GM12878 (cell line): Measurements from ENCODE around the gene IL18RAP. TPM values are rescaled to one million over a fixed set of nuclear protein-coding genes. Genes with fewer than 3 reads are reported as not detected.

Experiments
- ATAC-seq: fragments of 200-7000 bp; cut with Tn5 transposase; 3 replicates; pipeline ENCODE4 v1.9.1; 2020; ENCODE audit warnings: mild to moderate bottlenecking, moderate library complexity
- BruUV-seq: library from RNA; stranded (reverse); fragments of 400-500 nt; replicated peaks from 2 replicates; lab custom pipeline; 2021; lab: Mats Ljungman, UMichigan
- CTCF ChIA-PET: fragments of 300-600 bp; sonication (Branson Sonifier 250); formaldehyde crosslinking; extraction: SDS; loops from one replicate; lab custom pipeline; 2021; ENCODE audit warnings: inconsistent platforms; lab: Yijun Ruan, JAX
- POLR2A ChIA-PET: fragments of 350-600 bp; formaldehyde crosslinking; extraction: SDS; loops from one replicate; lab custom pipeline; 2021; ENCODE audit warnings: inconsistent platforms; lab: Charles Lee
- RAD21 ChIA-PET: fragments of 300-600 bp; sonication (Branson Sonifier 250); formaldehyde crosslinking; loops from one replicate; lab custom pipeline; 2023; ENCODE audit warnings: antibody characterized with exemption; ENCODE audit not compliant: unreplicated experiment; lab: Charles Lee
- SMC1A ChIA-PET: fragments of 300-600 bp; sonication (Branson Sonifier 250); formaldehyde crosslinking; loops from one replicate; lab custom pipeline; 2023; ENCODE audit not compliant: unreplicated experiment, uncharacterized antibody; lab: Charles Lee
- DNase-seq: peaks from one replicate; pipeline ENCODE4 v3.0.0-alpha.2; 2011; ENCODE audit warnings: low read depth, low spot score
- FAIRE-seq: peaks from 3 replicates; lab custom pipeline; 2011; peaks lifted over from hg19 to GRCh38; lab: Jason Lieb, UNC
- H2AFZ ChIP-seq: 2 replicates; pipeline ENCODE4 v1.6.0; 2011; ENCODE audit warnings: low read depth, low read length, control low read depth; ENCODE audit not compliant: control insufficient read depth
- H3K27ac ChIP-seq: 2 replicates; pipeline ENCODE4 v1.5.1; 2011; ENCODE audit warnings: control low read depth; ENCODE audit not compliant: control insufficient read depth, insufficient read depth
- H3K27me3 ChIP-seq, 2 experiments: replicated peaks in 1 of 2; 2 replicates each; pipeline versions ENCODE4 v1.6.0 to v1.6.1; 2011; ENCODE audit warnings: low read length in 1 of 2; ENCODE audit not compliant: control insufficient read depth in 2 of 2, insufficient read depth in 2 of 2
- H3K36me3 ChIP-seq, 2 experiments: 2 replicates each; pipeline ENCODE4 v1.5.1; 2011; ENCODE audit warnings: low read length in 1 of 2; ENCODE audit not compliant: control insufficient read depth in 2 of 2, insufficient read depth in 2 of 2
- H3K4me1 ChIP-seq: 2 replicates; pipeline ENCODE4 v1.6.1; 2011; ENCODE audit warnings: mild to moderate bottlenecking, low read length, moderate library complexity, mixed read lengths; ENCODE audit not compliant: control insufficient read depth, insufficient read depth
- H3K4me2 ChIP-seq: 2 replicates; pipeline ENCODE4 v1.6.0; 2011; ENCODE audit warnings: control low read depth; ENCODE audit not compliant: control insufficient read depth, insufficient read depth
- H3K4me3 ChIP-seq: fragments of 200-600 bp; sonication (generic); 2 replicates; pipeline ENCODE4 v1.5.1; 2016
- H3K79me2 ChIP-seq: 2 replicates; pipeline ENCODE4 v1.6.0; 2011; ENCODE audit warnings: low read length; ENCODE audit not compliant: control insufficient read depth, insufficient read depth
- H3K9ac ChIP-seq: 2 replicates; pipeline ENCODE4 v1.8.0; 2011; ENCODE audit warnings: low read length, control low read depth, mixed read lengths; ENCODE audit not compliant: control insufficient read depth, insufficient read depth
- H3K9me3 ChIP-seq: replicated peaks from 3 replicates; pipeline ENCODE4 v1.5.1; 2011; ENCODE audit warnings: mild to moderate bottlenecking, low read length; ENCODE audit not compliant: control insufficient read depth, insufficient read depth
- H4K20me1 ChIP-seq: 2 replicates; pipeline ENCODE4 v1.6.0; 2011; ENCODE audit not compliant: control insufficient read depth, insufficient read depth
- ATF3 ChIP-seq: IDR thresholded peaks from 2 replicates; pipeline ENCODE4 v1.6.1; 2011; ENCODE audit warnings: low read depth, mild to moderate bottlenecking, low read length, moderate library complexity, borderline replicate concordance; ENCODE audit errors: extremely low read depth
- CBX3 ChIP-seq: fragments of 200-600 bp; sonication (generic); IDR thresholded peaks from 2 replicates; pipeline ENCODE4 v1.6.1; 2016; ENCODE audit warnings: low read depth, borderline replicate concordance
- CREB1 ChIP-seq: IDR thresholded peaks from 2 replicates; pipeline ENCODE4 v1.6.1; 2012; ENCODE audit warnings: low read depth, mild to moderate bottlenecking, inconsistent platforms
- EED ChIP-seq: sonication (generic); IDR thresholded peaks from 2 replicates; pipeline ENCODE4 v1.6.1; 2016; ENCODE audit warnings: antibody characterized with exemption, low read depth
- ELK1 ChIP-seq: IDR thresholded peaks from 2 replicates; pipeline ENCODE4 v1.6.1; 2012; ENCODE audit warnings: low read depth, low read length, improper control_type of control experiment
- ESRRA ChIP-seq: IDR thresholded peaks from 2 replicates; pipeline ENCODE4 v1.6.1; 2012; ENCODE audit warnings: mild to moderate bottlenecking, low read length, improper control_type of control experiment
- FOS ChIP-seq: IDR thresholded peaks from 3 replicates; pipeline ENCODE4 v1.6.1; 2011; ENCODE audit warnings: borderline replicate concordance; ENCODE audit not compliant: insufficient read length; ENCODE audit errors: extremely low read depth
- IKZF2 ChIP-seq, 2 experiments: fragments of 450-650 bp; IDR thresholded peaks; 2 replicates each; pipeline ENCODE4 v1.6.1; 2017; ENCODE audit warnings: mild to moderate bottlenecking in 2 of 2, moderate library complexity in 2 of 2
- IRF3 ChIP-seq: fragments of 450-650 bp; IDR thresholded peaks from 2 replicates; pipeline ENCODE4 v1.6.1; 2014; ENCODE audit warnings: mild to moderate bottlenecking
- IRF4 ChIP-seq: IDR thresholded peaks from 2 replicates; pipeline ENCODE4 v1.6.1; 2011; ENCODE audit warnings: low read depth, low read length
- KAT2A ChIP-seq: conservative IDR thresholded peaks from 2 replicates; pipeline ENCODE4 v1.6.1; 2011; ENCODE audit warnings: low read depth, low read length; ENCODE audit not compliant: control insufficient read depth
- MXI1 ChIP-seq: fragments of 150-350 bp; IDR thresholded peaks from 2 replicates; pipeline ENCODE4 v1.6.1; 2011; ENCODE audit warnings: low read depth, mild to moderate bottlenecking, inconsistent platforms, low read length, improper control_type of control experiment
- MYB ChIP-seq: fragments of 150-350 bp; IDR thresholded peaks from 2 replicates; pipeline ENCODE4 v1.6.1; 2014; ENCODE audit warnings: mild to moderate bottlenecking, low read depth, low read length, borderline replicate concordance
- NFIC ChIP-seq: IDR thresholded peaks from 2 replicates; pipeline ENCODE4 v1.6.1; 2012; ENCODE audit warnings: low read depth, mild to moderate bottlenecking, inconsistent platforms, low read length, moderate library complexity
- NR2C1 ChIP-seq: fragments of 450-650 bp; IDR thresholded peaks from 2 replicates; pipeline ENCODE4 v1.6.1; 2017; ENCODE audit warnings: antibody characterized with exemption, mild to moderate bottlenecking, moderate library complexity
- RAD21 ChIP-seq: IDR thresholded peaks from 2 replicates; pipeline ENCODE4 v1.6.1; 2011; ENCODE audit warnings: mild to moderate bottlenecking, low read depth, low read length, moderate library complexity; ENCODE audit not compliant: insufficient read depth
- RUNX3 ChIP-seq: IDR thresholded peaks from 2 replicates; pipeline ENCODE4 v1.6.1; 2012; ENCODE audit warnings: low read length, inconsistent platforms
- WRNIP1 ChIP-seq: IDR thresholded peaks from 2 replicates; pipeline ENCODE4 v1.6.1; 2011; ENCODE audit warnings: low read depth, low read length, improper control_type of control experiment, borderline replicate concordance
- WGBS: methylation state at CpG from one replicate; pipeline ENCODE4 v1.1.6; 2016; ENCODE audit warnings: low lambda C conversion rate; ENCODE audit not compliant: insufficient replicate concordance, insufficient coverage; ENCODE audit errors: missing lambda C conversion rate; 5-methylcytosine and 5-hydroxymethylcytosine counted together
- in situ Hi-C: fragments of 300-500 bp; cut with MboI; formaldehyde crosslinking; loops from 9 replicates; pipeline ENCODE4 v1.14.3; 2018; ENCODE audit warnings: mixed read lengths
- intact Hi-C: fragments of 100-400 bp; cut with micrococcal nuclease; formaldehyde crosslinking; loops from one replicate; pipeline ENCODE4 v1.14.2; 2022; ENCODE audit not compliant: unreplicated experiment
- polyA plus RNA-seq, 11 experiments: library from polyadenylated mRNA; depleted of rRNA in 4 of 11; unstranded in 6 of 11; stranded (reverse) in 5 of 11; fragments of >200 nt; fragmentation: Nextera tagmentation in 4 of 11; fragmentation: Illumina TruSeq in 1 of 11; extraction: Ambion mirVana in 4 of 11; extraction: Trizol in 1 of 11; gene quantifications; 1 replicate in 1 of 11; 2 replicates in 10 of 11; pipeline versions ENCODE4 v1.2.1 to v1.2.3, GENCODE V29; 2011 to 2016; ENCODE audit warnings: inconsistent platforms in 2 of 11, missing spikeins in 2 of 11, low read depth in 1 of 11
- total RNA-seq, 4 experiments: library from RNA; depleted of rRNA in 3 of 4; stranded (reverse); fragments of >200 nt in 3 of 4; fragmentation: Illumina TruSeq in 1 of 4; extraction: Trizol in 1 of 4; gene quantifications; 2 replicates each; pipeline versions ENCODE4 v1.2.1 to v1.2.3, GENCODE V29; 2013 to 2021

IL18RAP gene
- total and polyA plus RNA-seq, 10 of the 15 experiments (the other 5 are each of a cell fraction or from before 2014, with no cell fraction given): 0.37 to 1.6 (median 0.75) TPM; not detected in 1

GRCh38 chr2:102487761-102488462 lies 65.0 kb downstream of the IL18RAP start (continued):
- no peak for TF ChIP-seq NR2C1
- no peak for TF ChIP-seq IKZF2 (IDR thresholded peaks at IDR 0.05)
- no peak for TF ChIP-seq RUNX3
- no peak for TF ChIP-seq KAT2A
- no peak for TF ChIP-seq RAD21

- WGBS: 0% methylated on average over 1 of the region's 1 CpG
- POLR2A ChIA-PET: no interaction called here
- Histone ChIP-seq H3K27me3 (no peaks in the 10 kb centered on the region; a peak in 2 of 4 replicates), H3K9ac (no peak overlapping the region), H2AFZ (no peak overlapping the region), H3K36me3 (no peaks in the 10 kb centered on the region), H3K9me3 (peaks cover 1% of the 10 kb centered on the region; the same call in 1 of the 3 replicates), H3K4me3 (no peak overlapping the region), H3K4me1 (no peaks in the 10 kb centered on the region), H3K79me2 (no peaks in the 10 kb centered on the region), H3K27ac (no peak overlapping the region), H3K4me2 (no peak overlapping the region), H4K20me1 (no peaks in the 10 kb centered on the region)
- no peak for ATAC-seq
- in situ Hi-C loops (no loop called here), intact Hi-C loops (no loop called here)
- DNase-seq: no peak
- RAD21 ChIA-PET: no interaction called here
- SMC1A ChIA-PET: interaction anchor here (1.1 kb wide), 1 partner anchor 60 kb away, joined by 3 read pairs; no protein-coding TSS in a partner anchor
- FAIRE-seq: no peak
- TF ChIP-seq KAT2A: no peak
- TF ChIP-seq EED: no peak
- TF ChIP-seq NFIC: no peak
- no peak for TF ChIP-seq IRF4
- TF ChIP-seq ESRRA: no peak
- no peak for TF ChIP-seq ELK1
- TF ChIP-seq MXI1: no peak
- TF ChIP-seq FOS: no peak
- no peak for TF ChIP-seq MYB
- TF ChIP-seq CBX3: no peak
- TF ChIP-seq WRNIP1: no peak
- TF ChIP-seq IRF3: no peak
- TF ChIP-seq ATF3: no peak
- TF ChIP-seq CREB1: no peak
- CTCF ChIA-PET: interaction anchor here (0.7 to 2.1 kb wide), 4 partner anchors 8 to 425 kb away, joined by 3 to 7 read pairs (median 3); partner anchors contain the start of gene SLC9A4
- no TSS peak for BruUV-seq
These were observed 66.7 kb downstream of the IL18RAP start for GRCh38 chr2:102489646-102490045.
